Tibial nerve (tissue), 4 donors: ENCODE measurements around the gene RAPGEF2.

Experiments
- EP300 ChIP-seq, 2 donors: sonication (generic); formaldehyde crosslinking; IDR thresholded peaks; one replicate each; pipeline ENCODE4 v1.6.1; 2017; ENCODE audit warnings: antibody characterized with exemption in 2 of 2, mild to moderate bottlenecking in 1 of 2
- TF ChIP-seq, protein P1 (sequence below), 5 experiments: fragments of 200-600 bp in 3 of 5; fragments of 450-650 bp in 2 of 5; sonication (generic) in 3 of 5; IDR thresholded peaks; one replicate each; pipeline ENCODE4 v1.5.1; 2016 to 2019; ENCODE audit warnings: antibody characterized with exemption in 5 of 5, mild to moderate bottlenecking in 3 of 5, moderate library complexity in 2 of 5

DNA sequence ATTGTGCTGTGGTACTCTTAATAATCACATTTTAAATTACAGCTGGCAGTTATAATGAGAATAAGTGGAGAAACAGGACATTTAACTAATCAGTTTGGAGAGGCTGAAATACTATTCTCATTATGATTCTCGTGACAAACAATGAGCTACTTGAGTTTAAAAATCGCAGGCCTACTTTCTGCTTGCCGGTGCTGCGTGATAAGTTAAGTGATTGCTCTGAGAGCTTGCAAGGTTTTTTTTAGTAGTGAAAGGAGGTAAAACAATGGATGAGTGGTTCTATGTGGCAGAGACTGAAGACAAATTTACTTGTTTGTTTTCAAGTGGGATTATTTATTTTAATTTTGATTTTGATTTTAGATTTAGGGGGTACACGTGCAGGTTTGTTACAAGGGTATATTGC lies 114.0 kb downstream of the RAPGEF2 start:
- TF ChIP-seq, protein P1, sequence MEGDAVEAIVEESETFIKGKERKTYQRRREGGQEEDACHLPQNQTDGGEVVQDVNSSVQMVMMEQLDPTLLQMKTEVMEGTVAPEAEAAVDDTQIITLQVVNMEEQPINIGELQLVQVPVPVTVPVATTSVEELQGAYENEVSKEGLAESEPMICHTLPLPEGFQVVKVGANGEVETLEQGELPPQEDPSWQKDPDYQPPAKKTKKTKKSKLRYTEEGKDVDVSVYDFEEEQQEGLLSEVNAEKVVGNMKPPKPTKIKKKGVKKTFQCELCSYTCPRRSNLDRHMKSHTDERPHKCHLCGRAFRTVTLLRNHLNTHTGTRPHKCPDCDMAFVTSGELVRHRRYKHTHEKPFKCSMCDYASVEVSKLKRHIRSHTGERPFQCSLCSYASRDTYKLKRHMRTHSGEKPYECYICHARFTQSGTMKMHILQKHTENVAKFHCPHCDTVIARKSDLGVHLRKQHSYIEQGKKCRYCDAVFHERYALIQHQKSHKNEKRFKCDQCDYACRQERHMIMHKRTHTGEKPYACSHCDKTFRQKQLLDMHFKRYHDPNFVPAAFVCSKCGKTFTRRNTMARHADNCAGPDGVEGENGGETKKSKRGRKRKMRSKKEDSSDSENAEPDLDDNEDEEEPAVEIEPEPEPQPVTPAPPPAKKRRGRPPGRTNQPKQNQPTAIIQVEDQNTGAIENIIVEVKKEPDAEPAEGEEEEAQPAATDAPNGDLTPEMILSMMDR (IDR thresholded peaks at IDR 0.05), result no peak
- no peak for TF ChIP-seq EP300 (IDR thresholded peaks at IDR 0.05)
